Activated CD4-positive, alpha-beta T cell treated with anti-CD3 and anti-CD28 coated beads, Interleukin-2, amount 10 ng/mL, durations not matched to agents 7 days and 5 days (primary cell): ENCODE data around the gene HDGFL2. TPM values are rescaled to one million over a fixed set of nuclear protein-coding genes. Genes with fewer than 3 reads are reported as not detected.
"Not testable (repeated sequence)": the region's sequence is repeated elsewhere in the genome, so short reads cannot be mapped to it uniquely, and the experiment has no call there.

Source experiments
- CTCF ChIA-PET: fragments of 350-600 bp; sonication (Branson Sonifier 250); formaldehyde crosslinking; loops from one replicate; lab custom pipeline; 2021; ENCODE audit warnings: antibody characterized with exemption; lab: Charles Lee
- POLR2A ChIA-PET: fragments of 350-600 bp; sonication (Branson Sonifier 250); formaldehyde crosslinking; loops from one replicate; lab custom pipeline; 2021; ENCODE audit warnings: antibody characterized with exemption; lab: Charles Lee
- DNase-seq: peaks from one replicate; pipeline ENCODE4 v3.0.0-alpha.2; 2020
- H3K27ac Mint-ChIP-seq: one replicate; pipeline ENCODE4 v1.8.0; 2021; ENCODE audit warnings: mild to moderate bottlenecking, moderate library complexity, mixed read lengths
- H3K27me3 Mint-ChIP-seq: one replicate; pipeline ENCODE4 v1.8.0; 2021; ENCODE audit warnings: mixed read lengths
- H3K36me3 Mint-ChIP-seq: one replicate; pipeline ENCODE4 v1.8.0; 2021; ENCODE audit warnings: low read depth, mixed read lengths
- H3K4me1 Mint-ChIP-seq: one replicate; pipeline ENCODE4 v1.8.0; 2021; ENCODE audit warnings: mixed read lengths
- H3K4me3 Mint-ChIP-seq: one replicate; pipeline ENCODE4 v1.8.0; 2021; ENCODE audit warnings: mild to moderate bottlenecking, moderate library complexity, mixed read lengths
- H3K9me3 Mint-ChIP-seq: one replicate; pipeline ENCODE4 v1.8.0; 2021; ENCODE audit warnings: mixed read lengths
- total RNA-seq, 2 experiments: library from RNA; stranded (reverse); gene quantifications; one replicate each; pipeline ENCODE4 v1.2.3, GENCODE V29; 2021

Gene HDGFL2
- total RNA-seq, 2 experiments from 2014 or later, result 58.3 to 62.1 TPM

DNA sequence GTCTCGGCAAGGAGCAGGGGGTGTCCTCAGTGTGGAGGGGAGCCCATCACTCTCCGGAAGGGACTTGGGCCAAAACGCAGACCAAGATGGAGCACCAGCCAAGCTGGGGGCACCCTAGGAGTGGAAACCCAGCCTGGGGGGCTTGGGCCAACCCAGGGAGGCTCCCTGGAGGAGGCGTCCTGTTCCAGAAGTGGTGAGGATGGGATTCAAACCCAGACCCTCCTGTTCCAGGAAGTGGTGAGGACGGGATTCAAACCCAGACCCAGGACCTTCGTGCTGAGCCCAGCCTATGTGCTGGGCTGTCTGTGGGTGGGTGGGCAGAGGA is 47.0 kb downstream of the HDGFL2 start:
- POLR2A ChIA-PET, result no interaction called here
- H3K4me3 Mint-ChIP-seq, result no peak overlapping the region
- H3K4me1 Mint-ChIP-seq, result no peaks in the 10 kb centered on the region
- CTCF ChIA-PET, result no interaction called here
- no peaks in the 10 kb centered on the region for H3K36me3 Mint-ChIP-seq
- no peak for DNase-seq
- peak overlapping the region; percentile 60 for H3K27ac Mint-ChIP-seq
- H3K27me3 Mint-ChIP-seq, result no peaks in the 10 kb centered on the region
- no peaks in the 10 kb centered on the region for H3K9me3 Mint-ChIP-seq

DNA sequence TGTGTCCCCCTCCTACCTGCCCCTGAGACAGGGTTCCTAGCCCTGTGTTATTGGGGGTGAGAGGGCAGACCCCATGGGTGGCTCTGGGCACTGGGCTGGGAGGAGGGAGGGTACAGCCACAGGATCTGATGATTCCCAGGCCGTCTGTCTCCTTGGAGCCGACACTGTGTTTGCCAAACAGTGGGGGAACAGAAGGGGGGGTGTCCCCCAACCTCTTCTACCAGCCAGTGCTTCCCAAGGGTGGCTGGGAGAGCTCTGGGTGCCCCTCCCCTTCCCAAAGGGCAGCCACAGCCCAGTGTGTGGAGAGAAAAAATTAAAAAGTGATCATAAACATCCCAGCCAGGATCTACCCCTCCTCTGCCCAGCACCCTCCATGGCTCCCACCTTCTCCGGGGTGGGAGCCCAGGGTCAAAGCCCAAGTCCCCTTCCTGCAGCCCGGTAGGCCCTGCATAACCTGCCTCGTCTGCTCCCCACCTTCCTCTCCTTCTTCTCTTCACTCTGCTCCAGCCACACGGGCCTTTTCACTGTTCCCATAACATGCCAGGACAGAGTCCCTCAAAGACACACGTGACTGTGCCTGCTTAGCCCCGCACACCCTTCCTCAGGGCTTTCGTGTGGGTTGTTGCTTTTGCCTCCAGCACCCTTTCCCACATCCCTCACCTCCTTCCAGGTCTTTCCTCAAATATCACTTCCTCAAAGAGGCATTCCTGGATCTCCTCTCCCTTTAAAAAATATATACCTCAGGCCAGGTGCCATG is 47.6 kb downstream of the HDGFL2 start:
- ChIA-PET CTCF (no interaction called here), POLR2A (no interaction called here)
- DNase-seq, result no peak
- Mint-ChIP-seq H3K4me3 (no peak overlapping the region), H3K27ac (no peak overlapping the region), H3K9me3 (no peaks in the 10 kb centered on the region), H3K27me3 (no peaks in the 10 kb centered on the region), H3K36me3 (no peaks in the 10 kb centered on the region), H3K4me1 (no peaks in the 10 kb centered on the region)

DNA sequence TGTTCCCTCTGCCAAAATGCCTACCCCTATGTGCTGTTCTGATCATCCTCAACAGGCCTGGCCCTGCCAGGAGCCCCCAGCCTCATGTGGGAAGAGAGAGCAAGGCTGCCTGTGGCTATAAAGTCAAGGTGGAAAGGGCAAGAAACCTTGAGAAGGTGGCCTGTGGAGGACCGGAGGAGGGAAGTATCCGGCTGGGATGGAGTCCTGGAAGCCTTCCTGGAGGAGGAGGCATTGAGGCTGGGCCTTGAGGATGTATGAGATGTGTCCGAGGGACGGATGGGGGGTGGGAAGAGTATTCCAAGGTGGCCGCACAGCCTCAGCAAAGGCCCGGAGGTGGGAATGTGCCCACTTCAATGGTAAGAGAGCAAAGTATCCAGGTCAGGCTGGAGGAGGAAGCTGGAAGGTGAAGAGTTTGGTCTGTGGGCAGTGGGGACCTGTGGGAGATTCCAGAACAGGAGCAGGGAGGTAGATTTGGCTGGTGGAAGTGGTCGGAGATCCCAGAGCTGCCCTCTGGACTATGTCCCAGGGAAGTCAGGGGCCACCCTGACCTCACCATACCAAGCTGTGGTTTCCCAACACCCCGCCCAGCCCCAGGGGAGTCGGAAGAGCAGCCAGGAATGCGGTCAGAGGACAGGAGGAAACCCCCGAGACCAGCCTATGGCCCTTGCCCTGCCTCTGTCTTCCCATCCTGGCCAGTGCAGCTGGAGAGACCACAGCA is 49.2 kb downstream of the HDGFL2 start:
- Mint-ChIP-seq H3K4me1 (no peaks in the 10 kb centered on the region), H3K9me3 (no peaks in the 10 kb centered on the region), H3K27me3 (no peaks in the 10 kb centered on the region), H3K27ac (no peak overlapping the region), H3K4me3 (no peak overlapping the region), H3K36me3 (no peaks in the 10 kb centered on the region)
- POLR2A ChIA-PET, result no interaction called here
- CTCF ChIA-PET, result interaction anchor here (0.7 to 1.0 kb wide), 2 partner anchors 14 to 255 kb away, joined by 3 read pairs; no protein-coding TSS in a partner anchor
- no peak for DNase-seq

DNA sequence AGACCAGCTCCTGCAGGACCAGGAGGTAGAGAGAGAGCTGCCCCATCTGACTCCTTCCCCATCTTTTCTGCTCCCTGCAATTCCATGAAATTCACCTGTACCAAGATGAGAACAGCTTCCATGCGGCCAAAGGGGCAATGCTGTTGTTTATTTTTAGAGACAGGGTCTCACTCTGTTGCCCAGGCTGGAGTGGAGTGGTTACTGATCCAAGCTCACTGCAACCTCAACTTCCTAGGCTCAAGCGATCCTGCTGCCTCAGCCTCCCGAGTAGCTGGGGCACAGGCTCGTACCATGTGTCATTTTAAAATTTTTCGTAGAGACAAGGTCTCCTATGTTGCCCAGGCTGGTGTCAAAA is 49.8 kb downstream of the HDGFL2 start:
- H3K4me3 Mint-ChIP-seq, result no peak overlapping the region
- H3K9me3 Mint-ChIP-seq, result no peaks in the 10 kb centered on the region
- ChIA-PET POLR2A (no interaction called here), CTCF (interaction anchor here (0.7 to 1.0 kb wide), 2 partner anchors 15 to 255 kb away, joined by 3 read pairs; no protein-coding TSS in a partner anchor)
- no peaks in the 10 kb centered on the region for H3K27me3 Mint-ChIP-seq
- DNase-seq, result no peak
- no peaks in the 10 kb centered on the region for H3K36me3 Mint-ChIP-seq
- no peak overlapping the region for H3K27ac Mint-ChIP-seq
- H3K4me1 Mint-ChIP-seq, result no peaks in the 10 kb centered on the region

DNA sequence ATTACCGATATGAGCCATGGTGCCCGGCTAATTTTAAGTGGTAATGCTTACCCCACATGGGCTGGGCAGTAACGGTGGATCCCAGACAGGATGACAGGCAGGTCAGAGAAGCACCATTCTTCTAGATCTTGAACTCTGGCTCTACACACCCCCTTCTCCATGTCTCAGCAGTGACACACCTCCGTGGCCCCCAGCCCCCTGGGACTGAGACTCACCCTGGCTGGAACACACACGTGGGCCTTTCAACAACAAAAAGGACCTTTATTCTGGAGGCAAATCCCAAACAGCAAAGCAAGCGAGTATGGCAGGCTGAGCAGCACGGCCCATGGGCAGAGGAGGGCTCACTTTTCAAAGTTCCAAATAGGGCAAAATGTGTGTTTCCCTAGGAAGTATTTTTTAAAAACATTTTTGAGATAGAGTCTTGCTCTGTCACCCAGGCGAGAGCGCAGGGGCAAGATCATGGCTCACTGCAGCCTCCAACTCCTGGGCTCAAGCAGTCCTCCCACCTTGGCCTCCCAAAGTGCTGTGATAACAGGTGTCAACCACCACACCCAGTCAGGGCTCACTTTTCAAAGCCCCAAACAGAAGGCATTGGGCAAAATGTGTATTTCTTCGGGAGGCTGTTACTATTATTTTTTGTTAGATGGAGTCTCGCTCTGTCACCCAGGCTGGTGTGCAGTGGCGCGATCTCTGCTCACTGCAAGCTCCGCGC is 50.4 kb downstream of the HDGFL2 start:
- H3K36me3 Mint-ChIP-seq, result no peaks in the 10 kb centered on the region
- no peak overlapping the region for H3K27ac Mint-ChIP-seq
- no peaks in the 10 kb centered on the region for H3K27me3 Mint-ChIP-seq
- POLR2A ChIA-PET, result no interaction called here
- H3K4me1 Mint-ChIP-seq, result no peaks in the 10 kb centered on the region
- H3K4me3 Mint-ChIP-seq, result no peak overlapping the region
- H3K9me3 Mint-ChIP-seq, result no peaks in the 10 kb centered on the region
- CTCF ChIA-PET, result interaction anchor here (0.6 to 1.4 kb wide), 4 partner anchors 13 to 369 kb away, joined by 3 to 6 read pairs (median 4); partner anchors contain the start of gene PLIN5
- no peak for DNase-seq

DNA sequence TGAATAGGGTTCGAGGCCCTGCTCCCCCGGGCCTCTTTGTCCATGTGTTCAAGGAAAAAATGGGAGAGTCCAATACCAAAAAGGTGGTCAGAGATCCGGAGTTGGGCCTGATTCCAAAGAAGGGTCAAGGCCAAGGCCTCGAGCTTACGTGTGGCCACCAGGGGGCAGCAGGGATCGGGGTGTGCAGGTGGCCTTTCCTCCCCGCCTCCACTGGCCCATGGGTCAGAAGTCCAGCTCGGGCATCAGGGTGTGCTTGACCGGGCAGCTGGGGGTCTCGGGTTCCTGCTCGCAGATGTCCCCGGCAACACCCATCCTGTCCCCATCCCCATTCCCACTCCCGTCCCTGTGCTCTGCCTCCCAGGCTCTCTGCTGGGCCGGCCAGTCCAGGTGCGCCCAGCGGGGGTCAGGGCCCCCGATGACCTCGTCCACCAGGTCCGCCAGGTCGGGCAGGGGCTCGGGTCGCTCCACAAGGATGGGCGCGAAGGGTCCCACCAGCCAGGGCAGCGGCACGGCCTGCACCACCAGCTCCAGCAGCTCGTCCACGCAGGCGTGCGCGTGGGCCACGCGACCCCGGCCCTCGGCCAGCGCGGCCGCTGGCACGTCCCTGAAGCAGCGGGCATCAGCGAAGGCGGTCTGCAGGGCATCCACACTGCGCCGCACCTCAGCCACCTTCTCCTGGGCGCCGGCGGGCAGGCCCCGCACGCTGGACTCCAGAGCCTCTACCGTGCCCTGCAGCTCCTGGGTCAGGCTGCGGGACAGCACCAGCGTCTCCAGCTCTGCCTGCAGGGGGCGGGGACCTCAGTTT is 51.4 kb downstream of the HDGFL2 start:
- no peaks in the 10 kb centered on the region for H3K9me3 Mint-ChIP-seq
- H3K27me3 Mint-ChIP-seq, result no peaks in the 10 kb centered on the region
- H3K4me3 Mint-ChIP-seq, result no peak overlapping the region
- ChIA-PET POLR2A (no interaction called here), CTCF (interaction anchor here (0.6 to 2.9 kb wide), 8 partner anchors 9 to 368 kb away, joined by 3 to 18 read pairs (median 4); partner anchors contain the start of gene PLIN5)
- no peaks in the 10 kb centered on the region for H3K4me1 Mint-ChIP-seq
- DNase-seq, result peak; percentile 16
- no peaks in the 10 kb centered on the region for H3K36me3 Mint-ChIP-seq
- no peak overlapping the region for H3K27ac Mint-ChIP-seq

DNA sequence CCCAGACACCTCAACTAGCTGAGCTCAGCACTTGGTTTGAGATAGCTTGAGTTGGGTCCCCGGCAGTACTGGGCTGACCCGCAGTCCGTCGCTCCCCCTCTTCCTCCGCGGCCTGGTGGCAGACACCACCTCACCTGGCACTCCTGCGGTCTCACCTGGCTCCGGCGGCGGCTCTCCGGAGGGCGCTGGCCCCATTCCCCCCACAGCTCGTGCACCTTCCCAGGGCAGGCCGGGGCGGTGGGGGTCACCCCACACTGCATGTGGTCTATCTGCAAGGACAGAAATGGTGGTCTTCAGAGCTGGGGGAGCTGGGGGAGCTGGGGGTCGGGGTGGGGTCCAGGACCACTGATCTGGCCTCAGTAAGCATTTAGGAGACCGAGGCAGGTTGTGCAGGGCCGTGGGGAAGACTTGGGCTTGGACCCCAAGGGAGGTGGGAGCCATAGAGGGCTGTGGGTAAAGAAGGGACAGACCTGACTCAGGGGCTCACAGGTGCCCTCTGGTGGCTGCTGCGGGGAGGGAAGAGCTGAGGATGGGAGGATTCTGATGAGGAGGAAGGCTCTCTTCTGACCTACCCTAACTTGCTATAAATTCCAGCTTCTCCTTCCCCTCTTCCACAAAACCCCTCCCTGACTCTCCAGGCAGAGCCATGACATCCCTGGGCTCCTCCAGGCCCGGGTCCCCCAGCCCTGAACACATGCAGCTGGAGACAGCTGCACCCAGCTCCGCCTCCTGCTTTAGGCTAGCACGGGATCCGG is 52.9 kb downstream of the HDGFL2 start:
- no peaks in the 10 kb centered on the region for H3K9me3 Mint-ChIP-seq
- DNase-seq, result peak; percentile 75
- H3K27me3 Mint-ChIP-seq, result no peaks in the 10 kb centered on the region
- ChIA-PET POLR2A (no interaction called here), CTCF (interaction anchor here (0.6 to 2.9 kb wide), 19 partner anchors 9 to 385 kb away, joined by 3 to 19 read pairs (median 4); partner anchors contain the start of genes LRG1, PLIN5 and YJU2)
- no peak overlapping the region for H3K4me3 Mint-ChIP-seq
- H3K36me3 Mint-ChIP-seq, result no peaks in the 10 kb centered on the region
- H3K27ac Mint-ChIP-seq, result no peak overlapping the region
- no peaks in the 10 kb centered on the region for H3K4me1 Mint-ChIP-seq

DNA sequence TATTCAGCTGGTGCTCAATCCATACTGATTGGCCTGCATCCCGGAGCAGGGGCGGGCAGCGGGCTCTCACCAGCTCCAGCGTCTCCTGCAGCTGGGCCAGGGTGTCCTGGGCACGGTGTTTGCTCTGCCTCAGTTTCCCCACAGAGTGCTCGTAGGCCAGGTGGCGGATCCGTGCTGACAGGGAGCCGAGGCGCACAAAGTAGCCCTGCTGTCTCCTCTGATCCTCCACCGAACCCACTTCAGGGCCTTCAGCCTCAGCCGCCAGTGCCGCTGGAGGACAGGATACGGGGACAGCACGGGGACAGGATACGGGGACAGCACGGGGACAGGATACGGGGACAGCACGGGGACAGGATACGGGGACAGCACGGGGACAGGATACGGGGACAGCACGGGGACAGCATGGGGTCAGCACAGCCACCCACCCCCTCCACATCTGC is 53.5 kb downstream of the HDGFL2 start:
- Mint-ChIP-seq H3K27ac (no peak overlapping the region), H3K27me3 (no peaks in the 10 kb centered on the region), H3K4me3 (no peak overlapping the region), H3K9me3 (no peaks in the 10 kb centered on the region), H3K36me3 (no peaks in the 10 kb centered on the region), H3K4me1 (no peaks in the 10 kb centered on the region)
- no peak for DNase-seq
- POLR2A ChIA-PET, result no interaction called here
- CTCF ChIA-PET, result interaction anchor here (0.6 to 2.9 kb wide), 17 partner anchors 9 to 385 kb away, joined by 3 to 19 read pairs (median 4); partner anchors contain the start of genes LRG1, PLIN5 and YJU2

DNA sequence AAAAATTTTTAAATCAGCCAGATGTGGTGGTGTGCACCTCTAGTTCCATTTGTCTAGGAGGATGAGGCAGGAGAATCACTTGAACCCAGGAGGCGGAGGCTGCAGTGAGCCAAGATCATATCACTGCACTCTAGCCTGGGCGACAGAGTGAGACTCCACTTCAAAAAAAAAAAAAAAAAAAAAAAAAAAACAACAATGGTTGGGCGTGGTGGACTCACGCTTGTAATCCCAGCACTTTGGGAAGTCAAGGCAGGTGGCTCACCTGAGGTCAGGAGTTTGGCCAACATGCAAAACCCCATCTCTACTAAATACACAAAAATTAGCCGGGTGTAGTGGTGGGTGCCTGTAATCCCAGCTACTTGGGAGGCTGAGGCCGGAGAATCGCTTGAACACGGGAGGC is 55.3 kb downstream of the HDGFL2 start:
- H3K4me3 Mint-ChIP-seq, H3K4me1 Mint-ChIP-seq, H3K9me3 Mint-ChIP-seq, POLR2A ChIA-PET, H3K36me3 Mint-ChIP-seq, H3K27ac Mint-ChIP-seq, H3K27me3 Mint-ChIP-seq, DNase-seq: not testable (repeated sequence)
- CTCF ChIA-PET, result interaction anchor here (0.6 to 1.2 kb wide), 2 partner anchors 8 to 58 kb away, joined by 3 to 4 read pairs; partner anchors contain the start of gene PLIN5

DNA sequence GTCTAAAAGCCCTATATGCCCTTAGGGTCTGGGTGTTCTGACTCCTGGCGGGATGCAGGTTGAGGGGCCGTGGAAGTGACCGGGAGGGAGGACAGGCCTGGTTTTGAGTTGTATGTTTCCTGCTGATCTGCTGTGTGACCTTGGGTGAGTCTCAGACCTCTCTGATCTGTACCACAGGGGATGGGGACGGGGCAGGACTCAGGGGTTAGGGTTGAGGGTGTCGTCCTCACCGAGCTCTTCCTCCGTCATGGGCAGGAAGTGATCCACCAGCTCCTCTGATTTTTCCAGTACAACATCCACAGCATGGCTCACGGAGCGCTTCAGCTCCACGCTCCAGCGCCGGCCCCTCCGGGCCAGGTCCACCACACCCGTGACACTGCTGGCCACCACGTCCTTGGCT is 56.7 kb downstream of the HDGFL2 start:
- ChIA-PET CTCF (no interaction called here), POLR2A (interaction anchor here (0.5 kb wide), 1 partner anchor 111 kb away, joined by 3 read pairs; no protein-coding TSS in a partner anchor)
- H3K27me3 Mint-ChIP-seq, result peaks cover 6% of the 10 kb centered on the region

DNA sequence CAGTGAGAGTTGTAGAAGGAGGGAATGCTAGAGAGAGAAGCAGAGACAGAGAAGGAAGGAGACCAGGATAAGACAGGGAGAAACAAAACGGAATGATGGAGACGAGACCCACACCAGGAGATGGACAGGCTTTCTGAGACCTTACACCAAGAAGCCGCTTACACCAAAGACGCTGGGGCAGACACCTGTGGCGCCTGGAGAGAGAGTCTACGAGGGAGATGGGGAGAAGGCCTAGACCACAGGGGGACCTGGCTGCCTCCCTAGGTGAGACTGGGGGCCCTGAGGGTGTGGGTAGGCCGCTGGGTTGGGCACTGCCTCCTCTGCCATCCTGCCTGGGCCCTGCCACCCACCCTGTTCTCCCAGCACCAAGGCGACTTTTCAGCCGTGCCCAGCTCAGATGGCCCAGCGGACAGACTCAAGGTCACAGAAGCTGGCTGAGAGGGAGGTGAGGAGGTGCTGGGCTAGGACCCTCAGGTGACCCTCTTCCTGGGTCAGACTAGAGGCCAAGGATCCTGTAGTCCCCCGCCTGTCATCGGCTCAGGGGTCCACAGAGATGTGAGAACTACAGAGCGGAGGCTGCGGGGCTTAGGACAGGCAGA is 57.9 kb downstream of the HDGFL2 start:
- no peak for DNase-seq
- Mint-ChIP-seq H3K9me3 (no peaks in the 10 kb centered on the region), H3K4me1 (no peaks in the 10 kb centered on the region), H3K4me3 (no peak overlapping the region), H3K36me3 (no peaks in the 10 kb centered on the region), H3K27ac (no peak overlapping the region), H3K27me3 (peaks cover 9% of the 10 kb centered on the region)
- ChIA-PET POLR2A (no interaction called here), CTCF (no interaction called here)

More for the DNA sequence above, 56.7 kb downstream of the HDGFL2 start:
- Mint-ChIP-seq H3K36me3 (no peaks in the 10 kb centered on the region), H3K27ac (no peak overlapping the region), H3K4me3 (no peak overlapping the region), H3K9me3 (no peaks in the 10 kb centered on the region), H3K4me1 (no peaks in the 10 kb centered on the region)
- no peak for DNase-seq
